ENCODE results near the gene RCSD1.

RCSD1 gene

DNA sequence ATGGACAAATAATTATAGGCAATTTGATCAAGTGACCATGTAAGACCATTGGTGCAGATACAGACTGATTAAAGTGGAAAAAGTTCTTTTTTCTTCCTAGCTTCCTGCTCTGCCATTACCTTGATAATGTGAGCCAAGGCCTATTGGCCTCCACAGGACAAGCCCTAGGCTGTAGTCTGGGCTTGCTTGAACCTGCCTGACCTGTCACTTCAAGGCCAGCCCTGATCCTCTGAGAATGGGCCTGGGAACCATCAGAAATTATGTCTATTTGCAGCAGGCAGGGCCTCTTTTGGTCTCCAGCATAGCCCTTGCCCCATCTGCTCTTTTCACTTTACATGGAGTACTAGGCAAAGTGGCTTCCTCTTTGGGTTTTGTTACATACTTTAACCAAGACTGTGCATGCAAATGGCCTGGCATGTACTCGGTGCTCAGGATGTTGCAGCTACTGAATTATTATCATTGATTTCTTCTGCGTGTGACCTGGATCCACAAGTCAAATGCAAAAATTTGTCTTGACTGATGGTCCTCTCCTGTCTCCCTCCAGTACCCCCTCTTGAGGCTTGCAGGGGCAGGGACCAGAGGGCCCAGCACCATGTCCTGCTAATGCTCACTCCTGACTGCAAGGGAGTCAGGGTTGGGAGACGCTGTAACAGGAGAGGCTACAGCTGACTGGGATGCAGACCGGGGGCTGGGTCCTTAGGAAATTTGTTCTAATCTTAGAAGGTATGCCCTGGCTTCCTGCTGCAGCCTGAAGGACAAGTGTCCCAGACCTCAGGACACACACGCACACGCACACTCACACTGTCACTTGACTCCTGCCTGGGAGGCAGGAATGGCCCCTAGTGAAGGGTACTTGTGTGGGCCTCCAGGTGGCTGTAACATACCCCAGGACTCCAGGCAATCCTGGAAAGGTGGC lies 39.4 kb downstream of the RCSD1 start:
- no peak for DNase-seq

DNA sequence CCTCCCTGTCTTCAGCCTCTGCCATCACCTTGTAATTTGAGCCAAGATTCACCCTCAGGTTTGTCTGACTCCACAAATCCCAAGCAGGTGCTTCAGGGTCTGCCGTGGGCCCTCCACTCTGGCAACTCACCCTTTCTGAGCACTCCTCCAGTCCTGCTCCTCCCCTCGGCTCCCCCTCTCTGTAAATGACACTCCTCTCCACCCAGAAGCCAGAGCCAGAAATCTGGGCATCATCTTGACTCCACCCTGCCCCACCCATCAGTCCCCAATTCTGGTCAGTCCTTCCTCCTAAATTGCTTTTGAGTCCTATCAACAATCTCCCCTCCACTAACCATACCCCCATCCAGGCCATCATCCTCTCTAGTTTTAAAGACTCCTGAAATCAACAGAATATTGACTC lies 40.5 kb downstream of the RCSD1 start:
- DNase-seq = no peak

DNA sequence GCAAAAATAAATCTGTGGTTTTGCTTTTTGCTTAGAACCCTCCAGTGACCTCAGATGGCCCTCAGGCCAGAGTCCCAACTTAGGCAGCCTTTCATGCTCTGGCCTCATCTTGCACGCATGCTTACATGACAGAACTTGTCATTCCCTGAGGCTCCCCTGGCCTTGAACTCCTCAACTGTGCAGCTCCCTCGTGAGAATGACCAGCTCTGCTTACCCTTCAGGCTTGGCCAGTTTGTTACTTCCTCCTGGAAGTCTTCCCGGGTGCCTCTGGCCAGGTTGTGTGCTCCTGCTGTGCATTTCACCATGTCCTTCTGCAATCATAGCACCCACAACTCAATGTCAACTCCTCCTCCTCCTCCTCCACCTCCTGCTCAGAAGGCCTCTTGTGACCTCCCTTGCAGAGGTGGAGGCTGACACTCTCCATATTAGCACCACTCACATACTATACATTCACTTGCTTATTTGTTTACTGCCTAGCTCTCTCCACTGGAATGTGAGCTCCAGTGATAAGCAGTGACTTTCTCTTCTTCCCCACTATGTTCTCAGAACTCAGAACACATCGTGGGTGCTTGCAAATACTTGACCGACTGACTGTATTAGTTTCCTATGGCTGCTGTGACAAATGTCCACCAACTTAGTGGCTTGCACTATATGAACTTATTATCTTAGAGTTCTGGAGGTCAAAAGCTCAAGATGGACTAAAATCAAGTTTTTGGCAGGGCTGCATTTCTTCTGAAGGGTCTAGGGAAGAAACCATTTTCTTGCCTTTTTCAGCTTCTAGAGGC lies 41.9 kb downstream of the RCSD1 start:
- DNase-seq = no peak

DNA sequence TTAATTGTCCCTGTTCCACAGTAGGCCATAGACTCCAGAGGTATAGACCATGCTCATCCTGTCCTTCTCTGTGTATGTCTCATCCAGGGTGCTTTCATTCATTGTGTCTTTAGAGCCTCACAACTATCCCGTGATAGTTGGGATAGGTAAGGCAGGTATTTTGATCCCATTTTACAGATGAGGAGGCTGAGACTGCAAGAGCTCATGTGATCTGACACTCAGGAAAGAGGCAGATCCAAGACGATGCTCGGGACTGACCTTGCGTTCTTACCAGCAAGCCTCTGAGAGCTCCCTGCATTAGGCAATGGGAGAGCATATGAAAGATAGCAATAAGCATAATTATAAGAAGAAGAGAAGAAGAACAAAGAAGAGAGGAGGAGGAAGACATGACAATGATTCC lies 42.8 kb downstream of the RCSD1 start:
- no peak for DNase-seq

- DNase-seq = no peak
Measured at GRCh38 chr1:167673265-167673664, 43.2 kb downstream of the RCSD1 start.

GRCh38 chr1:167674156-167674555 lies 44.1 kb downstream of the RCSD1 start:
- no peak for DNase-seq

GRCh38 chr1:167675440-167675839 lies 45.4 kb downstream of the RCSD1 start:
- no peak for DNase-seq

- DNase-seq = no peak
Measured at GRCh38 chr1:167676205-167676915, 46.3 kb downstream of the RCSD1 start.

GRCh38 chr1:167676916-167677848 lies 47.1 kb downstream of the RCSD1 start:
- no peak for DNase-seq

- no peak for DNase-seq
Measured at GRCh38 chr1:167678422-167678821, 48.4 kb downstream of the RCSD1 start.

- no peak for DNase-seq
Measured at GRCh38 chr1:167678838-167679237, 48.8 kb downstream of the RCSD1 start.

DNA sequence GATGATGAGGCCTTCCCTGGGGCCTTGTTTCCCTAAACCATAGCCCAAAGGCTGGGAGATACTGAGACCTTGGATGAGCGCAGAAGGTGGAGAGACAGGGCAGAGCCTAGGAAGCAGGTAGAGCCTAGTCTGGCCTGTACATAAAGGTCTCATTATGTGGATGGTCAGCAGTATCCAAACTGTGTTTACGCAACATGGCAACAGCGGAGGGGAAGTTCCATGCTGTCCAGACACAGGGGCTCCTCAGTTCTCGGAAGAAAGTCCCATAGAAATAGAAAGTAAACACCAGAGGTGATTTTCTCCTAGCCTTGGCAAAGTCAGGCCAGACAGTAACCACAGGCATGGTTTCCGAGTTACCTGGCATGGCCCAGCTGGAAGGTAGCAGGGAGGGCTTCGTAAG lies 49.7 kb downstream of the RCSD1 start:
- no peak for DNase-seq

DNA sequence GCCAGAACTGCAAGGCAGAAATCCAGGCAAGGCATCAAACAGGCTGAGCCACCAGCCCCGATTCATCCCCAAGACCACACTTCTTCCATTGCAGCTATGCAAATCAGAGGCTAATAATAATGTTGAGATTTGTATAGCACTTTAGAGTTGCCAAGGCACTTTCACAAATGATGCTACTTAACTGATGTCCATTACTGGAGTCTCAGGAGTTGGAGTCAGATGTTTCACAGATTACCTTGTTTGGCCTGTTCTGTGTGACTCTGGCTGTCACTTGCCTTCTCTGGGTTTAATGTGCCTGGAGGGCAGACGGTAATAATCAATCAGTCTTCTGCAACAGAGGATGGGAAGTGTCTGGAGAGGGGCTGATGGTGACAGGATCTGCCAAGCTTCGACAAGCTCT lies 51.0 kb downstream of the RCSD1 start:
- DNase-seq = no peak

DNA sequence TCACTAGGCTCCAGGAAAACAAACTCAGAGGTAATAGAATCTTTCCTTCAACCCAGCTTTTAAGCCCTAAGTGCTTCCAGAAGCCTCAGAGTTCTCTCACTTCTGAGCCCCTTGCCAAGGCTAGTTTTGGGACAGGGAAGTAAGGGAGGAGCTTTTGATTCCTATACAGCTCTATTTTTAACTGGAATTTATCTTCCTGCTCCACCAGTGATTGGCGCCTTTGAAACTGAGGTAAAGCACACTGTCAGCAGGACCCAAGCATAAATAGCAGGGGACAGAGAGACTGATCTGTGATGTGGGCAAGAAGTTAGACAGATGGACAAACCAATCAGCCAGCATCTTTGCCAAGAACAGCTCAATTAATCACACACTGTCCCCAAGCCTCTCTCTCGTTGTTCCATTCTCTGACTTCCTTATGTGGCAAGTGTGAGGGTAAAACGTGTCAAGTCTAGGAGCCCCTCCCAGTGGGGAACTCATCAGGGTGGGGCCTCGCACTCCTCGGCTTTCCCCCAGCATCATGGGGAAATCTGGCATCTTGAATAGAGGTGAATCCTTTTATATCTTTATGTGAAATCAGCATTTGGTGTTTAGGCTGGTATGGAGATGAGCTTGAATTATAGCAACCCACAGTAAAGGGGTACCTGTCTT lies 51.5 kb downstream of the RCSD1 start:
- DNase-seq = no peak

- DNase-seq = no peak
Measured at GRCh38 chr1:167683226-167683625, 53.2 kb downstream of the RCSD1 start.

- no peak for DNase-seq
Measured at GRCh38 chr1:167683641-167684502, 53.8 kb downstream of the RCSD1 start.

- no peak for DNase-seq
Measured at GRCh38 chr1:167685844-167686243, 55.8 kb downstream of the RCSD1 start.

- peak; percentile 71 to 83 for DNase-seq
Measured at GRCh38 chr1:167687919-167688519, 58.0 kb downstream of the RCSD1 start.

DNA sequence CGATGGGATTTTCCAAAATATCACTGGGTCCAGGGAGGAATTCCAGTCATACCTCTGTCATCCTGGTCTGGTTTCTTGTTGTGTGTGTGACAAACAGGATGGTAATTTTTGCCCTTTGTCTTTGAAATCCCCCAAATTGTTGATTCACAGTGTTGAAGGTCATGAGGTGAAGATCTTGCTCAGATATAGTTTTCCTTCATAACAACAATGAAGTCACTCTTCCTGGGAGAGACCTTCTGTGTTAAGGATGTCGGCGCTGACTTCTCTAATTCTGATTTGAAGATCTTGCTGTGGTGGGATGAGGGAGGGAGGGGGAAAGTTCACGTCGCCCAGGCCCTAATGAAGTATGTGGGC lies 59.5 kb downstream of the RCSD1 start:
- DNase-seq = no peak

DNA sequence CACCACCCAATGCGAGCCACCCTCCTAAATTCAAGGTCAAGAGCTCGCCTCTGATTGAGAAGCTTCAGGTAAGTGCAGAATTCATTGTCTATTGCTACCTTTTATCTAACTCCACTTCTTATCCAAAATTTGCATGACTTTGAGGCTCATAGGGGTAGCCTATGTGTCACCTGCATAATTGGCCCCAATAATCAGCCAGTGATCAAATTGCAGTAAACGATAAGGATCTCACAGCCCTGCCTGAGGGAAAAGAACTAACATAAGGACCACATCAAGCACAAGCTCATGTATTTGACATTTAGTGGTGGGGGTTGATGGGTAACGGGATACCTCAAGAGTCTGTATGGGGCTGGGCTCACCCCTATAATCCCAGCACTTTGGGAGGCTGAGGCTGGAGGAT lies 60.0 kb downstream of the RCSD1 start:
- DNase-seq = no peak
